Right lung (tissue), 5 donors: ENCODE data around the gene WDR48. TPM values are rescaled to one million over a fixed set of nuclear protein-coding genes. Genes with fewer than 3 reads are reported as not detected.

Experiments used
- DNase-seq, 2 donors: peaks; one replicate each; pipeline ENCODE4 v3.0.0-alpha.2; 2013
- polyA plus RNA-seq, 5 donors: library from polyadenylated mRNA; unstranded; fragments of 120-200 nt; gene quantifications; one replicate each; pipeline versions ENCODE4 v1.2.1 to v1.2.3, GENCODE V29; 2013; ENCODE audit warnings: inconsistent platforms in 1 of 5, low replicate concordance in 1 of 5; ENCODE audit not compliant: insufficient read length in 5 of 5, insufficient read depth in 1 of 5

WDR48 gene
- polyA plus RNA-seq, 5 donors, result 45.2 to 90.9 (median 84.8) TPM

GRCh38 chr3:39100500-39100886 lies 48.7 kb downstream of the WDR48 start:
- DNase-seq, result no peak

GRCh38 chr3:39101022-39101689 lies 49.3 kb downstream of the WDR48 start:
- no peak for DNase-seq

- DNase-seq, result no peak
Observed at GRCh38 chr3:39102504-39103323, 50.9 kb downstream of the WDR48 start.

- no peak for DNase-seq
Observed at GRCh38 chr3:39103324-39103693, 51.5 kb downstream of the WDR48 start.

- no peak for DNase-seq
Observed at GRCh38 chr3:39103791-39104552, 52.2 kb downstream of the WDR48 start.

- DNase-seq, result no peak
Observed at GRCh38 chr3:39104961-39105686, 53.3 kb downstream of the WDR48 start.

- DNase-seq, result no peak
Observed at GRCh38 chr3:39105687-39106063, 53.9 kb downstream of the WDR48 start.

GRCh38 chr3:39106281-39106811 lies 54.5 kb downstream of the WDR48 start:
- no peak for DNase-seq

GRCh38 chr3:39106851-39107387 lies 55.1 kb downstream of the WDR48 start:
- peak; percentile 57 to 58 for DNase-seq

GRCh38 chr3:39107388-39108199 lies 55.8 kb downstream of the WDR48 start, which contains the start of the genes GORASP1 and TTC21A:
Gene GORASP1 (minus strand): TSS chr3:39107627. CDS start chr3:39107541, 86 bp downstream.
Gene TTC21A (plus strand): TSS chr3:39107680. CDS start chr3:39107838, 158 bp downstream.
- DNase-seq, result peak; percentile 92

GRCh38 chr3:39108200-39108710 lies 56.4 kb downstream of the WDR48 start:
- DNase-seq, result no peak

GRCh38 chr3:39109086-39109485 lies 57.3 kb downstream of the WDR48 start:
- no peak for DNase-seq

- DNase-seq, result no peak
Observed at GRCh38 chr3:39110041-39110639, 58.3 kb downstream of the WDR48 start.

GRCh38 chr3:39112113-39112512 lies 60.3 kb downstream of the WDR48 start:
- no peak for DNase-seq

GRCh38 chr3:39112535-39112934 lies 60.7 kb downstream of the WDR48 start:
- DNase-seq, result no peak

GRCh38 chr3:39113291-39113690 lies 61.5 kb downstream of the WDR48 start:
- no peak for DNase-seq

GRCh38 chr3:39114456-39114855 lies 62.6 kb downstream of the WDR48 start:
- DNase-seq, result no peak

- no peak for DNase-seq
Observed at GRCh38 chr3:39115870-39116269, 64.1 kb downstream of the WDR48 start.

- DNase-seq, result no peak
Observed at GRCh38 chr3:39118079-39118478, 66.3 kb downstream of the WDR48 start.
